K562 (cell line): ENCODE results near the gene CMIP. TPM values are rescaled to one million over a fixed set of nuclear protein-coding genes. Genes with fewer than 3 reads are reported as not detected.

ENCODE experiments used
- BACH1 ChIP-seq: fragments of 200-800 bp; sonication (Bioruptor generic); IDR thresholded peaks from 2 replicates; pipeline ENCODE4 v1.6.1; 2016; ENCODE audit warnings: missing genetic modification characterization, missing compliant biosample characterization
- CCAR2 ChIP-seq: fragments of 200-400 bp; formaldehyde crosslinking; IDR thresholded peaks from 2 replicates; pipeline ENCODE4 v1.6.1; 2017; ENCODE audit warnings: mild to moderate bottlenecking, low read depth, low read length
- DIDO1 ChIP-seq: fragments of 450-650 bp; IDR thresholded peaks from 2 replicates; pipeline ENCODE4 v1.6.1; 2016; ENCODE audit warnings: low read depth, missing biosample characterization, missing genetic modification characterization
- E4F1 ChIP-seq: fragments of 250-450 bp; sonication (Bioruptor Pico); IDR thresholded peaks from 2 replicates; pipeline ENCODE4 v1.5.0; 2021; ENCODE audit warnings: mild to moderate bottlenecking, borderline replicate concordance
- FOXA3 ChIP-seq, 2 experiments: fragments of 450-650 bp in 1 of 2; sonication (generic) in 1 of 2; formaldehyde crosslinking; IDR thresholded peaks in 1 of 2; conservative IDR thresholded peaks in 1 of 2; 2 replicates each; pipeline versions ENCODE4 v1.4.0 to v1.8.0; 2020 to 2022; ENCODE audit warnings: mild to moderate bottlenecking in 2 of 2, missing genetic modification reagents in 1 of 2
- HOMEZ ChIP-seq: fragments of 250-450 bp; sonication (Bioruptor Pico); IDR thresholded peaks from 2 replicates; pipeline ENCODE4 v1.4.0; 2020; ENCODE audit warnings: mild to moderate bottlenecking, moderate library complexity
- IRF2 ChIP-seq: sonication (generic); formaldehyde crosslinking; IDR thresholded peaks from 2 replicates; pipeline ENCODE4 v1.8.1; 2022; ENCODE audit warnings: mild to moderate bottlenecking, missing genetic modification reagents
- KAT8 ChIP-seq: fragments of 450-650 bp; IDR thresholded peaks from 2 replicates; pipeline ENCODE4 v1.6.1; 2016; ENCODE audit warnings: low read depth, mild to moderate bottlenecking
- LARP7 ChIP-seq: fragments of 450-650 bp; IDR thresholded peaks from 2 replicates; pipeline ENCODE4 v1.6.1; 2016
- PBX2 ChIP-seq, 2 experiments: IDR thresholded peaks in 1 of 2; conservative IDR thresholded peaks in 1 of 2; 2 replicates each; pipeline ENCODE4 v1.6.1; 2016; ENCODE audit warnings: low read depth in 2 of 2, mild to moderate bottlenecking in 1 of 2, missing compliant biosample characterization in 1 of 2, missing genetic modification characterization in 1 of 2, moderate library complexity in 1 of 2
- PCBP2 ChIP-seq: fragments of 200-400 bp; formaldehyde crosslinking; IDR thresholded peaks from 2 replicates; pipeline ENCODE4 v1.6.1; 2018; ENCODE audit warnings: low read length, low read depth, mild to moderate bottlenecking, moderate library complexity; ENCODE audit not compliant: poor library complexity, severe bottlenecking
- POLR2H ChIP-seq: IDR thresholded peaks from 2 replicates; pipeline ENCODE4 v1.6.1; 2016; ENCODE audit warnings: missing genetic modification characterization, low read depth, mild to moderate bottlenecking, control low read depth, missing compliant biosample characterization, moderate library complexity
- POLR3A ChIP-seq: IDR thresholded peaks from 2 replicates; pipeline ENCODE4 v1.6.1; 2011; ENCODE audit warnings: borderline replicate concordance, mild to moderate bottlenecking, moderate library complexity; ENCODE audit not compliant: insufficient read length, insufficient read depth; ENCODE audit errors: extremely low read depth
- RBFOX2 ChIP-seq: fragments of 200-400 bp; formaldehyde crosslinking; IDR thresholded peaks from 2 replicates; pipeline ENCODE4 v1.6.1; 2017; ENCODE audit warnings: low read depth, mild to moderate bottlenecking, low read length, moderate library complexity
- SIRT6 ChIP-seq: IDR thresholded peaks from one replicate; pipeline ENCODE4 v1.6.1; 2012; ENCODE audit warnings: low read depth, mild to moderate bottlenecking, control low read depth, inconsistent platforms, low read length, moderate library complexity
- SMAD1 ChIP-seq: fragments of 150-350 bp; IDR thresholded peaks from 2 replicates; pipeline ENCODE4 v1.6.1; 2014; ENCODE audit warnings: low read length, low read depth; ENCODE audit not compliant: partially characterized antibody
- SNRNP70 ChIP-seq: fragments of 200-400 bp; formaldehyde crosslinking; optimal IDR thresholded peaks from 2 replicates; pipeline ENCODE3; 2017; ENCODE audit warnings: low read depth, low read length
- TARDBP ChIP-seq: fragments of 450-650 bp; IDR thresholded peaks from 2 replicates; pipeline ENCODE4 v1.6.1; 2016
- THRAP3 ChIP-seq: fragments of 450-650 bp; IDR thresholded peaks from 2 replicates; pipeline ENCODE4 v1.6.1; 2016; ENCODE audit warnings: mild to moderate bottlenecking, inconsistent platforms, borderline replicate concordance
- ZC3H11A ChIP-seq: IDR thresholded peaks from 2 replicates; pipeline ENCODE4 v1.6.1; 2012; ENCODE audit warnings: low read depth, low read length, improper control_type of control experiment
- ZNF507 ChIP-seq: conservative IDR thresholded peaks from 2 replicates; pipeline ENCODE4 v1.6.1; 2017; ENCODE audit warnings: missing genetic modification characterization, missing compliant biosample characterization
- polyA plus RNA-seq, 8 experiments: library from polyadenylated mRNA; depleted of rRNA in 4 of 8; stranded (reverse) in 5 of 8; unstranded in 3 of 8; fragments of >200 nt; fragmentation: Nextera tagmentation in 2 of 8; fragmentation: Illumina TruSeq in 1 of 8; extraction: Ambion mirVana in 2 of 8; extraction: Trizol in 1 of 8; gene quantifications; 2 replicates each; pipeline versions ENCODE4 v1.2.1 to v1.2.3, GENCODE V29; 2011 to 2014; ENCODE audit warnings: inconsistent platforms in 1 of 8, missing spikeins in 1 of 8
- total RNA-seq, 7 experiments: library from RNA; depleted of rRNA in 6 of 7; stranded (reverse); fragments of >200 nt in 6 of 7; fragmentation: Illumina TruSeq in 2 of 7; extraction: Trizol in 2 of 7; gene quantifications; 2 replicates each; pipeline versions ENCODE4 v1.2.1 to v1.2.3, GENCODE V29; 2011 to 2021; ENCODE audit warnings: low replicate concordance in 1 of 7

Gene CMIP
- total and polyA plus RNA-seq, 9 of the 15 experiments (the other 6 are each of a cell fraction or from before 2014, with no cell fraction given), result 0.94 to 82.5 (median 10.3) TPM

- TF ChIP-seq PCBP2 (no peak), LARP7 (no peak), DIDO1 (tag) (no peak), SIRT6 (no peak), KAT8 (no peak), SNRNP70 (no peak), POLR3A (no peak), ZC3H11A (no peak; the same call in 1 of the 2 replicates), THRAP3 (no peak), TARDBP (peak; percentile 45; the same call in 1 of the 2 replicates), SMAD1 (peak; percentile 59), ZNF507 (tag) (no peak), BACH1 (tag) (no peak), HOMEZ (CRISPR knock-in tag) (no peak), CCAR2 (no peak), RBFOX2 (peak; percentile 48), PBX2 (CRISPR knock-in tag; IDR thresholded peaks at IDR 0.05; ENCODE audit: low read depth) (no peak), PBX2 (tag; conservative IDR thresholded peaks at IDR 0.05; ENCODE audit: low read depth) (no peak), E4F1 (CRISPR knock-in tag) (no peak), POLR2H (tag) (no peak), IRF2 (no peak), FOXA3 (CRISPR knock-in tag; conservative IDR thresholded peaks at IDR 0.05 in 1 of 2, IDR thresholded peaks at IDR 0.05 in 1 of 2) (no peak)
These were observed 40.8 kb upstream of the CMIP start (continued) for GRCh38 chr16:81403601-81404391.
